ENCODE data around the gene CDH22.

Gene CDH22

GRCh38 chr20:46300281-46300680 lies 8.0 kb downstream of the CDH22 start:
- TF ChIP-seq SIN3A (IDR thresholded peaks at IDR 0.05; ENCODE audit: borderline replicate concordance, insufficient read depth, low read length) (no peak), FOXP2 (optimal IDR thresholded peaks at IDR 0.05; ENCODE audit: borderline replicate concordance, extremely low read depth, extremely low read length, insufficient read depth) (no peak), TAF1 (IDR thresholded peaks at IDR 0.05; ENCODE audit: borderline replicate concordance, insufficient read depth, low read length) (no peak), REST (IDR thresholded peaks at IDR 0.05; ENCODE audit: insufficient read depth in 1 of 2, low read depth in 2 of 2, low read length in 2 of 2) (no peak), POLR2AphosphoS5 (IDR thresholded peaks at IDR 0.05; ENCODE audit: low read depth, low read length) (no peak)

GRCh38 chr20:46299078-46299477 lies 9.2 kb downstream of the CDH22 start:
- TF ChIP-seq REST (IDR thresholded peaks at IDR 0.05; ENCODE audit: insufficient read depth in 1 of 2, low read depth in 2 of 2, low read length in 2 of 2): no peak
- no peak for TF ChIP-seq SIN3A (IDR thresholded peaks at IDR 0.05; ENCODE audit: borderline replicate concordance, insufficient read depth, low read length)
- TF ChIP-seq TAF1 (IDR thresholded peaks at IDR 0.05; ENCODE audit: borderline replicate concordance, insufficient read depth, low read length): no peak

GRCh38 chr20:46298374-46298773 lies 9.9 kb downstream of the CDH22 start:
- TF ChIP-seq FOXP2 (optimal IDR thresholded peaks at IDR 0.05; ENCODE audit: borderline replicate concordance, extremely low read depth, extremely low read length, insufficient read depth): no peak
- no peak for TF ChIP-seq POLR2AphosphoS5 (IDR thresholded peaks at IDR 0.05; ENCODE audit: low read depth, low read length)
- TF ChIP-seq SIN3A (IDR thresholded peaks at IDR 0.05; ENCODE audit: borderline replicate concordance, insufficient read depth, low read length): no peak
- TF ChIP-seq TAF1 (IDR thresholded peaks at IDR 0.05; ENCODE audit: borderline replicate concordance, insufficient read depth, low read length): no peak
- TF ChIP-seq REST (IDR thresholded peaks at IDR 0.05; ENCODE audit: insufficient read depth in 1 of 2, low read depth in 2 of 2, low read length in 2 of 2): no peak

GRCh38 chr20:46296526-46297250 lies 11.6 kb downstream of the CDH22 start:
- no peak for TF ChIP-seq TAF1 (IDR thresholded peaks at IDR 0.05; ENCODE audit: borderline replicate concordance, insufficient read depth, low read length)
- TF ChIP-seq POLR2AphosphoS5 (IDR thresholded peaks at IDR 0.05; ENCODE audit: low read depth, low read length): no peak
- TF ChIP-seq FOXP2 (optimal IDR thresholded peaks at IDR 0.05; ENCODE audit: borderline replicate concordance, extremely low read depth, extremely low read length, insufficient read depth): no peak
- no peak for TF ChIP-seq REST (IDR thresholded peaks at IDR 0.05; ENCODE audit: insufficient read depth in 1 of 2, low read depth in 2 of 2, low read length in 2 of 2)
- TF ChIP-seq SIN3A (IDR thresholded peaks at IDR 0.05; ENCODE audit: borderline replicate concordance, insufficient read depth, low read length): no peak
